ENCODE data around the gene TCOF1.

DNA sequence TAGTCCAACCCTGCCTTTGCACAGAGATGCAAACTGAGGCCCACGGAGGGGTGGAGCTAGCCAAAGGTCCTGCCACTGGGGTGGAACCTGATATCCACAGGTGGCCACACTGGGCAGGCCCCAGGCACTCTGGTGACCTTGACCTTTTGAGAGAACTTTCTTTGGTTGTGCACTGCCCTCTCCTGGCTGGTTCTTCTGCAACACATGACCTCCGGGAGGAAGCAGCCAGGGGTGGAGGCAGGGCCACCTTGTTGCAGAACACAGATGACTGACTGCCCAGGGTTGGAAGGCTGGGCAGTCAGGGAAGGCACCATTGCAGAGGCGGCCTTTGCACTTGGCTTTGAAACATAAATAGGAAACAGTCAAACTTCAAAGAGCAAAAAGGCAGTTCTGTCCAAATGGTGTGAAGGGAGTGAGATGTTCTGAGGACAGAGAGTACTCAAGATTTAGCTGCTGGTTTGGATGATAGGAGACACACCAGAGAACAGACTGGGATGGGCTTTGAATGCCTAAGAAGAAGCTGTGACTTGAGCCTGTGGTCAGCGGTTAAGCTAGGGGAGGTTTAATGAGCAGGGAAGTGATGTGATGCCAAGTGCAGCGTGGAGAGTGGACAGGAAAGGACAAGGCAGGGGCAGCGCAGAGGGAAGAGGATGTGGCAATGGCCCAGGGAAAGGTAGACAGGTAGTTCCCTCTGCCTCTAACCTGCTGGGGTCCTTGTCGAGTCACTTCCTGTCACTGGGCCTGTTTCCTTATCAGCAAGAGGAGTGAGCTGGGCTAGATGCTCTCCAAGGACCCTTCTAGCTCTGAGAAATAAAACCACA lies 6.8 kb upstream of the TCOF1 start:
- TF ChIP-seq, protein P1, sequence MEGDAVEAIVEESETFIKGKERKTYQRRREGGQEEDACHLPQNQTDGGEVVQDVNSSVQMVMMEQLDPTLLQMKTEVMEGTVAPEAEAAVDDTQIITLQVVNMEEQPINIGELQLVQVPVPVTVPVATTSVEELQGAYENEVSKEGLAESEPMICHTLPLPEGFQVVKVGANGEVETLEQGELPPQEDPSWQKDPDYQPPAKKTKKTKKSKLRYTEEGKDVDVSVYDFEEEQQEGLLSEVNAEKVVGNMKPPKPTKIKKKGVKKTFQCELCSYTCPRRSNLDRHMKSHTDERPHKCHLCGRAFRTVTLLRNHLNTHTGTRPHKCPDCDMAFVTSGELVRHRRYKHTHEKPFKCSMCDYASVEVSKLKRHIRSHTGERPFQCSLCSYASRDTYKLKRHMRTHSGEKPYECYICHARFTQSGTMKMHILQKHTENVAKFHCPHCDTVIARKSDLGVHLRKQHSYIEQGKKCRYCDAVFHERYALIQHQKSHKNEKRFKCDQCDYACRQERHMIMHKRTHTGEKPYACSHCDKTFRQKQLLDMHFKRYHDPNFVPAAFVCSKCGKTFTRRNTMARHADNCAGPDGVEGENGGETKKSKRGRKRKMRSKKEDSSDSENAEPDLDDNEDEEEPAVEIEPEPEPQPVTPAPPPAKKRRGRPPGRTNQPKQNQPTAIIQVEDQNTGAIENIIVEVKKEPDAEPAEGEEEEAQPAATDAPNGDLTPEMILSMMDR (IDR thresholded peaks at IDR 0.05): peak; percentile 21 to 45
- TF ChIP-seq POLR2AphosphoS5 (IDR thresholded peaks at IDR 0.05): no peak
- TF ChIP-seq POLR2A (IDR thresholded peaks at IDR 0.05): no peak
- TF ChIP-seq EP300 (IDR thresholded peaks at IDR 0.05): no peak
